GM23248 (cell line): ENCODE measurements around the gene FCN1. TPM values are rescaled to one million over a fixed set of nuclear protein-coding genes. Genes with fewer than 3 reads are reported as not detected.

Experiments used
- DNase-seq: peaks from one replicate; pipeline ENCODE4 v3.0.0-alpha.2; 2015
- H2AFZ ChIP-seq: fragments of 200-600 bp; sonication (generic); 2 replicates; pipeline ENCODE4 v1.6.1; 2016; ENCODE audit warnings: antibody characterized with exemption
- H3F3A ChIP-seq: fragments of 200-600 bp; sonication (generic); 2 replicates; pipeline ENCODE4 v1.6.1; 2016; ENCODE audit warnings: mild to moderate bottlenecking, antibody characterized with exemption, mixed run types; ENCODE audit not compliant: insufficient read depth
- H3K27ac ChIP-seq: fragments of 200-600 bp; sonication (generic); 2 replicates; pipeline ENCODE4 v1.5.1; 2016; ENCODE audit warnings: mild to moderate bottlenecking
- H3K27me3 ChIP-seq: fragments of 200-600 bp; sonication (generic); replicated peaks from 2 replicates; pipeline ENCODE4 v1.6.1; 2016; ENCODE audit warnings: mild to moderate bottlenecking; ENCODE audit not compliant: insufficient read depth
- H3K36me3 ChIP-seq: fragments of 200-600 bp; sonication (generic); 2 replicates; pipeline ENCODE4 v1.6.1; 2016; ENCODE audit warnings: low read depth, mild to moderate bottlenecking
- H3K4me1 ChIP-seq: fragments of 200-600 bp; sonication (generic); 2 replicates; pipeline ENCODE4 v1.6.1; 2016; ENCODE audit warnings: mild to moderate bottlenecking; ENCODE audit not compliant: insufficient read depth
- H3K4me2 ChIP-seq: fragments of 200-600 bp; sonication (generic); one replicate; pipeline ENCODE4 v1.6.1; 2016; ENCODE audit warnings: mild to moderate bottlenecking; ENCODE audit not compliant: unreplicated experiment
- H3K4me3 ChIP-seq: fragments of 200-600 bp; sonication (generic); 2 replicates; pipeline ENCODE4 v1.5.1; 2016; ENCODE audit warnings: mild to moderate bottlenecking
- H3K79me2 ChIP-seq: fragments of 200-600 bp; sonication (generic); 2 replicates; pipeline ENCODE4 v1.6.1; 2016; ENCODE audit warnings: mild to moderate bottlenecking; ENCODE audit not compliant: insufficient read depth
- H3K9ac ChIP-seq: fragments of 200-600 bp; sonication (generic); 2 replicates; pipeline ENCODE4 v1.6.1; 2016; ENCODE audit warnings: mild to moderate bottlenecking
- H3K9me2 ChIP-seq: fragments of 200-600 bp; sonication (generic); 2 replicates; pipeline ENCODE4 v1.6.1; 2016; ENCODE audit warnings: mixed run types, mild to moderate bottlenecking, moderate library complexity; ENCODE audit not compliant: insufficient read depth
- H3K9me3 ChIP-seq: fragments of 200-600 bp; sonication (generic); one replicate; pipeline ENCODE4 v1.6.1; 2017; ENCODE audit warnings: low read depth
- H4K20me1 ChIP-seq: fragments of 200-600 bp; sonication (generic); 2 replicates; pipeline ENCODE4 v1.6.0; 2016; ENCODE audit not compliant: insufficient read depth
- EZH2 ChIP-seq: fragments of 200-600 bp; sonication (generic); IDR thresholded peaks from 2 replicates; pipeline ENCODE4 v1.6.1; 2018; ENCODE audit warnings: antibody characterized with exemption, mild to moderate bottlenecking; ENCODE audit not compliant: insufficient read depth, poor library complexity, severe bottlenecking
- EZH2phosphoT487 ChIP-seq: fragments of 200-600 bp; sonication (generic); IDR thresholded peaks from 2 replicates; pipeline ENCODE4 v1.6.1; 2018; ENCODE audit warnings: antibody characterized with exemption, moderate library complexity, mild to moderate bottlenecking, low read depth; ENCODE audit not compliant: insufficient read depth
- WGBS, 2 experiments: methylation state at CpG; one replicate each; pipeline ENCODE4 v1.1.6; 2015 to 2017; ENCODE audit warnings: low lambda C conversion rate in 2 of 2, low coverage in 1 of 2; ENCODE audit errors: missing lambda C conversion rate in 2 of 2; 5-methylcytosine and 5-hydroxymethylcytosine counted together
- in situ Hi-C: fragments of 300-500 bp; cut with MboI; formaldehyde crosslinking; loops from 2 replicates; pipeline ENCODE4 v1.15.0; 2020
- polyA plus RNA-seq: library from polyadenylated mRNA; unstranded; fragments of >200 nt; fragmentation: Nextera tagmentation; extraction: Ambion mirVana; gene quantifications from 2 replicates; pipeline ENCODE4 v1.2.1, GENCODE V29; 2016
- total RNA-seq: library from RNA; depleted of rRNA; stranded (reverse); fragments of >200 nt; shearing (Covaris generic); gene quantifications from 2 replicates; pipeline ENCODE4 v1.2.3, GENCODE V29; 2014

Gene FCN1
- total and polyA plus RNA-seq, 2 experiments from 2014 or later: not detected

- H4K20me1 ChIP-seq: no peaks in the 10 kb centered on the region
- no peak overlapping the region for H3K4me3 ChIP-seq
- H3K9me3 ChIP-seq: no peaks in the 10 kb centered on the region
- 68 to 74% methylated on average over 8 of the region's 8 CpGs for WGBS, 2 experiments
- in situ Hi-C loops: no loop called here
- no peak overlapping the region for H3K4me2 ChIP-seq
- no peak overlapping the region for H2AFZ ChIP-seq
- no peak for TF ChIP-seq EZH2
- no peak for TF ChIP-seq EZH2phosphoT487
- H3K36me3 ChIP-seq: no peaks in the 10 kb centered on the region
- H3K79me2 ChIP-seq: no peaks in the 10 kb centered on the region
- no peak overlapping the region for H3K27ac ChIP-seq
- H3F3A ChIP-seq: no peaks in the 10 kb centered on the region
- no peak overlapping the region for H3K9ac ChIP-seq
- DNase-seq: peak; percentile 14
- no peaks in the 10 kb centered on the region for H3K4me1 ChIP-seq
- H3K9me2 ChIP-seq: no peaks in the 10 kb centered on the region
- 0 out of 2 replicates have a peak, but pooled peaks cover 5% of the 10 kb centered on the region for H3K27me3 ChIP-seq
Observed at GRCh38 chr9:134891053-134891452, 26.7 kb downstream of the FCN1 start.

GRCh38 chr9:134890155-134890495 is 27.6 kb downstream of the FCN1 start:
- no peaks in the 10 kb centered on the region for H3F3A ChIP-seq
- H3K27me3 ChIP-seq: 0 out of 2 replicates have a peak, but pooled peaks cover 5% of the 10 kb centered on the region
- H3K9me3 ChIP-seq: no peaks in the 10 kb centered on the region
- H3K36me3 ChIP-seq: no peaks in the 10 kb centered on the region
- no peak overlapping the region for H2AFZ ChIP-seq
- H3K27ac ChIP-seq: no peak overlapping the region
- no peak for DNase-seq
- in situ Hi-C loops: no loop called here
- H3K4me2 ChIP-seq: no peak overlapping the region
- H3K79me2 ChIP-seq: no peaks in the 10 kb centered on the region
- no peak overlapping the region for H3K4me3 ChIP-seq
- H3K4me1 ChIP-seq: no peaks in the 10 kb centered on the region
- no peaks in the 10 kb centered on the region for H4K20me1 ChIP-seq
- no peak for TF ChIP-seq EZH2
- TF ChIP-seq EZH2phosphoT487: no peak
- no peak overlapping the region for H3K9ac ChIP-seq
- no peaks in the 10 kb centered on the region for H3K9me2 ChIP-seq
- 77 to 80% methylated on average over 5 of the region's 5 CpGs for WGBS, 2 experiments

DNA sequence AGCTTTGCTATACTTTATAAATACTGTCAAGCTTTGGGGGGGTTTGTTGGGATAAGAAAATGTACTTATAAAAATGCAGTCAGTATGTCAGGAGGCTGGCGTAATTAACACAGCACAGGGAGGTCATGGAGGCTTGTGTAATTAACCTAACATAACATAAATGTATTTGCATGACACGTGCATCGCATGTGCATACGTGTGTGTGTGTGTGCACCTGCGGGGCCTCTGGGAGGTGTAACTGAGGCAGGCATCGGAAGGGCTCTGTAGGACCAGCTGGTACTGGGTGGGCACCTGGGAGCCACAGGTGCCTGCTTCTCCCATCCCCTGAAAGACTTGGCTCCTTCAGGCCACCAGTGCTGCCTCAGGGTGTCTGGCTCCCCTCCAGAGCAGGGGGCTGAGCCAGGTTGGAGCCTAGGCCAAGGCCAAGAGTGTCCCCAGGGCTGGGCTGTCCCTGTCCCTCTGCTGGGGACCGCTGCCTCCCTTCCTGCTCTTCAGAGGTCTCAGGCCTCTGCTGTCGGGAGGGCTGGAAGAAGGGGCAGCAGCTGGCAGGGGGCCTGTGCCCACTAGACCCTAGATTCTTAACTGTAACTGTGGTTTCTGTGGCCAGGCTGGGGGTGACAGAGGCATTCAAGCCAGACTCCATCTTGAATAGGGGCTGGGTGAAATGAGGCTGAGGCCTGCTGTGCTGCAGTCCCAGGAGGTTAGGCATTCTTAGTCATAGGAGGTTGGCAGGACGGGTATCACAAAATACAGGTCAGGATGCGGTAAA is 28.1 kb downstream of the FCN1 start:
- H3K9me3 ChIP-seq: no peaks in the 10 kb centered on the region
- TF ChIP-seq EZH2: no peak
- no peak overlapping the region for H3K27ac ChIP-seq
- H3K9me2 ChIP-seq: no peaks in the 10 kb centered on the region
- no peak overlapping the region for H3K4me2 ChIP-seq
- no peaks in the 10 kb centered on the region for H4K20me1 ChIP-seq
- WGBS, 2 experiments: 67 to 70% methylated on average over 10 of the region's 10 CpGs
- H3K36me3 ChIP-seq: no peaks in the 10 kb centered on the region
- no peak for DNase-seq
- no peaks in the 10 kb centered on the region for H3F3A ChIP-seq
- no peak overlapping the region for H3K4me3 ChIP-seq
- 0 out of 2 replicates have a peak, but pooled peaks cover 5% of the 10 kb centered on the region for H3K27me3 ChIP-seq
- no peak overlapping the region for H3K9ac ChIP-seq
- H3K4me1 ChIP-seq: no peaks in the 10 kb centered on the region
- no peaks in the 10 kb centered on the region for H3K79me2 ChIP-seq
- H2AFZ ChIP-seq: no peak overlapping the region
- in situ Hi-C loops: no loop called here

GRCh38 chr9:134888603-134889190 is 29.0 kb downstream of the FCN1 start:
- 71 to 73% methylated on average over 14 of the region's 14 CpGs for WGBS, 2 experiments
- no peak overlapping the region for H2AFZ ChIP-seq
- no peaks in the 10 kb centered on the region for H4K20me1 ChIP-seq
- H3K79me2 ChIP-seq: no peaks in the 10 kb centered on the region
- H3K4me1 ChIP-seq: no peaks in the 10 kb centered on the region
- H3K27me3 ChIP-seq: no peaks in the 10 kb centered on the region
- H3F3A ChIP-seq: no peaks in the 10 kb centered on the region
- H3K36me3 ChIP-seq: no peaks in the 10 kb centered on the region
- no peak for DNase-seq
- H3K9me3 ChIP-seq: no peaks in the 10 kb centered on the region
- in situ Hi-C loops: no loop called here
- no peak overlapping the region for H3K27ac ChIP-seq
- TF ChIP-seq EZH2phosphoT487 (no peak), EZH2 (no peak)
- H3K4me2 ChIP-seq: no peak overlapping the region
- no peaks in the 10 kb centered on the region for H3K9me2 ChIP-seq
- no peak overlapping the region for H3K9ac ChIP-seq
- no peak overlapping the region for H3K4me3 ChIP-seq
